Neural progenitor cell (in vitro differentiated cells): ENCODE measurements around the gene PTGDR2. TPM values are rescaled to one million over a fixed set of nuclear protein-coding genes. Genes with fewer than 3 reads are reported as not detected.

ENCODE experiments used
- DNase-seq: peaks from one replicate; pipeline ENCODE4 v3.0.0-alpha.2; 2016; ENCODE audit warnings: low spot score
- H2AFZ ChIP-seq: fragments of 200-600 bp; sonication (generic); replicated peaks from 2 replicates; pipeline ENCODE4 v1.6.1; 2016; ENCODE audit warnings: antibody characterized with exemption
- H3F3A ChIP-seq: fragments of 200-600 bp; sonication (generic); 2 replicates; pipeline ENCODE4 v1.6.1; 2016; ENCODE audit warnings: antibody characterized with exemption, low read depth
- H3K27ac ChIP-seq: fragments of 200-600 bp; sonication (generic); 2 replicates; pipeline ENCODE4 v1.5.1; 2016; ENCODE audit warnings: mild to moderate bottlenecking
- H3K27me3 ChIP-seq: fragments of 200-600 bp; sonication (generic); 2 replicates; pipeline ENCODE4 v1.6.1; 2016; ENCODE audit warnings: mild to moderate bottlenecking, moderate library complexity
- H3K36me3 ChIP-seq: fragments of 200-600 bp; sonication (generic); 2 replicates; pipeline ENCODE4 v1.5.1; 2016
- H3K4me1 ChIP-seq: fragments of 200-600 bp; sonication (generic); 2 replicates; pipeline ENCODE4 v1.6.1; 2016; ENCODE audit warnings: mixed run types
- H3K4me2 ChIP-seq: fragments of 200-600 bp; sonication (generic); 2 replicates; pipeline ENCODE4 v1.6.1; 2016
- H3K4me3 ChIP-seq: fragments of 200-600 bp; sonication (generic); 2 replicates; pipeline ENCODE4 v1.5.1; 2016
- H3K79me2 ChIP-seq: fragments of 200-600 bp; sonication (generic); 2 replicates; pipeline ENCODE4 v1.6.1; 2016; ENCODE audit warnings: low read depth
- H3K9ac ChIP-seq: fragments of 200-600 bp; sonication (generic); 2 replicates; pipeline ENCODE4 v1.6.1; 2016
- H3K9me3 ChIP-seq: fragments of 200-600 bp; sonication (generic); 2 replicates; pipeline ENCODE4 v1.5.1; 2016; ENCODE audit warnings: low read depth
- H4K20me1 ChIP-seq: fragments of 200-600 bp; sonication (generic); 2 replicates; pipeline ENCODE4 v1.6.1; 2016; ENCODE audit warnings: low read depth
- H3K27ac Mint-ChIP-seq: 3 replicates; pipeline ENCODE4 v1.8.0; 2021; ENCODE audit warnings: mixed read lengths
- H3K27me3 Mint-ChIP-seq: 2 replicates; pipeline ENCODE4 v1.8.0; 2022; ENCODE audit warnings: low read depth, mild to moderate bottlenecking, inconsistent platforms, moderate library complexity, mixed read lengths; ENCODE audit not compliant: insufficient read depth
- H3K36me3 Mint-ChIP-seq: 3 replicates; pipeline ENCODE4 v1.8.0; 2021; ENCODE audit warnings: mixed read lengths
- H3K4me1 Mint-ChIP-seq: 3 replicates; pipeline ENCODE4 v1.8.0; 2021; ENCODE audit warnings: mixed read lengths
- H3K4me3 Mint-ChIP-seq: 3 replicates; pipeline ENCODE4 v1.8.0; 2021; ENCODE audit warnings: mild to moderate bottlenecking, moderate library complexity, mixed read lengths
- H3K9me3 Mint-ChIP-seq: 3 replicates; pipeline ENCODE4 v1.8.0; 2020; ENCODE audit warnings: mixed read lengths
- CTCF ChIP-seq: fragments of 200-600 bp; sonication (generic); IDR thresholded peaks from 2 replicates; pipeline ENCODE4 v1.5.1; 2017; ENCODE audit warnings: antibody characterized with exemption, mild to moderate bottlenecking
- EZH2 ChIP-seq: fragments of 200-600 bp; sonication (generic); IDR thresholded peaks from 2 replicates; pipeline ENCODE4 v1.6.1; 2017; ENCODE audit warnings: antibody characterized with exemption, mild to moderate bottlenecking, moderate library complexity
- EZH2phosphoT487 ChIP-seq: fragments of 200-600 bp; sonication (generic); IDR thresholded peaks from 2 replicates; pipeline ENCODE4 v1.6.1; 2017; ENCODE audit warnings: antibody characterized with exemption
- total RNA-seq: library from RNA; depleted of rRNA; stranded (reverse); fragments of >200 nt; gene quantifications from 2 replicates; pipeline ENCODE4 v1.2.3, GENCODE V29; 2015; ENCODE audit warnings: low replicate concordance

Gene PTGDR2
- total RNA-seq, 1 donor from 2014 or later, result not detected

DNA sequence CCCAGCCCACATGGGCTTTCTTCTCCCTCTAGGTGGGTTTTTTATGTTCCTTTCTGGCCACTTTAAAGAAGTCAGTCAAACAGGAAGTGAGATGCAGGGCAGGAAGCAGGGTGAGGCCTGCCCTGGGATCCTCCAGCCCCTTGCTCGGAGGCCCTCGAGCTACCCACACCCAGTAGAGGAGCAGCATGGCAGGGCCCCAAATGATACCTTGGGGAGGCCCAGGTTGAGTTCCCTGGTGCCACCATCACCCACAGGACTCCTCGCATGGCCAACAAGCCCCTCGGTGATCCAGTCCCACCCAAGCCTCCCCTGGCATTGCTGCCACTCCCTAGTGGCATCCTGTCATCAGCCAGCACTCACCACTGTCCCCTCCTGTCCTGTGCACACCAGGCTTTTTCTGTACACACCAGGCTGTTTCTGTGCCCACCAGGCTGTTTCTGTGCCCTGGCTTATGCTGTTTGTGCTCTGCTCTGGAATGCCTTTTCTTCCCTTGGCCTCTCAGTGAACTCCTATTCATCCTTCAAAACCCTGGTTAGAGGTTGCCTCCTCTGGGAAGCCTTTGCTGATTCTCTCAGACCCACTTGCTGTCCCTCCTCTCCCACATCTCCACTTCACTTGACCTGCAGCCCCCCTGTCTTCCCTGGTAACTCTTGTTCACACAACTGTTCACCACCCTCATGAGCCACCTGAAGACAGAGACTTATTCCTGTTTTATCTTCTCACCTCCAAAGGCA, 3.1 kb upstream of the PTGDR2 start:
- Histone ChIP-seq H3K27ac (no peak overlapping the region), H3K4me1 (no peaks in the 10 kb centered on the region), H3F3A (no peaks in the 10 kb centered on the region), H3K79me2 (no peaks in the 10 kb centered on the region), H2AFZ (no peak overlapping the region), H3K9me3 (no peaks in the 10 kb centered on the region), H3K9ac (no peak overlapping the region), H3K27me3 (peaks cover 16% of the 10 kb centered on the region), H4K20me1 (no peaks in the 10 kb centered on the region), H3K36me3 (no peaks in the 10 kb centered on the region), H3K4me3 (no peak overlapping the region), H3K4me2 (no peak overlapping the region)
- TF ChIP-seq CTCF (no peak), EZH2phosphoT487 (no peak), EZH2 (no peak)
- peaks cover 9% of the 10 kb centered on the region for H3K27me3 Mint-ChIP-seq
- H3K4me3 Mint-ChIP-seq, result no peak overlapping the region
- H3K4me1 Mint-ChIP-seq, result peaks cover 7% of the 10 kb centered on the region
- H3K27ac Mint-ChIP-seq, result no peak overlapping the region
- DNase-seq, result no peak
- no peaks in the 10 kb centered on the region for H3K9me3 Mint-ChIP-seq
- no peaks in the 10 kb centered on the region for H3K36me3 Mint-ChIP-seq

DNA sequence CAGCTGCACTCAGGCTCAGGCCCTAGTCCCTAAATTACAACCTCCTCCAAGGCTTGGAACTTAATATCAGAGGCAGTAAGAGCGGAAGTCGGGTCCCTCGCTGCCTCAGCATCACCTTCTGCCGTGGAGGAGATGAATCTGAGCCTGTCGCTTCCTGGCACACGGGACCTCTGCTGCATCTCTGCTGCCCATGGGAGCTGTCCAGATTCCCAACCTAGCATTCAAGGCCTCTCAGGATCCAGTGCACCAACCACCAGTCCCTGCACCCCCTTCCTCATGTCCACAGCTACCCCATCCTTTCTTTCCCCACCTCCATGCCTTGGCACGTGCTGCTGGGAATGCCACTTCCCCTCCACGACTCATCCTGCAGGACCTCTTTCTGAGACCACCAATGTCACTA, 2.5 kb upstream of the PTGDR2 start:
- peaks cover 22% of the 10 kb centered on the region for H3K27me3 ChIP-seq
- Mint-ChIP-seq H3K4me1 (peaks cover 7% of the 10 kb centered on the region), H3K27ac (peak overlapping the region; percentile 77), H3K27me3 (peaks cover 9% of the 10 kb centered on the region), H3K9me3 (no peaks in the 10 kb centered on the region), H3K36me3 (no peaks in the 10 kb centered on the region), H3K4me3 (no peak overlapping the region)
- TF ChIP-seq CTCF (no peak), EZH2phosphoT487 (no peak), EZH2 (no peak)
- H3K9ac ChIP-seq, result no peak overlapping the region
- H3K27ac ChIP-seq, result no peak overlapping the region
- no peak for DNase-seq
- no peaks in the 10 kb centered on the region for H3K79me2 ChIP-seq
- H2AFZ ChIP-seq, result no peak overlapping the region
- no peaks in the 10 kb centered on the region for H3K36me3 ChIP-seq
- no peaks in the 10 kb centered on the region for H4K20me1 ChIP-seq
- no peak overlapping the region for H3K4me2 ChIP-seq
- no peaks in the 10 kb centered on the region for H3K9me3 ChIP-seq
- no peak overlapping the region for H3K4me3 ChIP-seq
- H3K4me1 ChIP-seq, result no peaks in the 10 kb centered on the region
- H3F3A ChIP-seq, result no peaks in the 10 kb centered on the region

DNA sequence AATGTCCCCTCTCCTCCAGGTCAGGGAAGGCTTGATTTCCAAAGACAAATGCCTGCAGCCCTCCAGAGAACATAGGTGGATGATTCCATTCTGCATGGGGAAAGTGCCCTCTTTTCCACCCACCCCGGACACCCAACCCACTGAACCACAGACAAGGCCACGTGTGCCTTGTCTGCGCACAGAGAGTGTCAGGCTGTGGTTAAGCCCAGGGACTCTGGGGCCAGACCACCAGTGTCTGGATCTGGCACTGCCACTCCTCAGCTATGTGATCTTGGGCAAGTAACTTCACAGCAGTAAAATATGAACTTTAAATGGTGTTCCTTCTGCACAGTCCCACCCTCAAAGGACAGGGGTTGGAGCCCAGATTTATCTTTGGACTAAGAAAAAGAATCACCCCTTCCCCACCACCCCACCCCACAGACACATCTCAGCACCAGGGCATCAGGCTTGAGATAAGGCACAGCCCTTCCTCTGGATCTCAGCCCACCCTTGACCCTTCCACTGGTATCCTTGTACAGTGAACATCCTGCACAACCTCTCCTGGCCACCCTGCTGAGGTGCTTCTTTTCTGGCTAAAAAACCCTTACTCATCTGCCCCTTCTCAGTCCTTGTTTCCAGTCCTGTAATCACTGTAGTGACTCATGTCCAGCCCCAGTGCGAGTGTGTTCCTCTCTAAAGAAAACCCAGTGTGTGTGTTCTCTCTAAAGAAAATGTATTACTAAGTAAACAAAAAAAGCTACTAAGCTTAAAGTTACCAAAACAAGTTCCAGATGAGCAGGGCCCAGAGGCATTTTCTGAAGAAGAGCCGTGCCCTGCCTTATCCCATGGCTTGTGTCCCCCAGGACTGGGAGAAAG, 1.9 kb upstream of the PTGDR2 start:
- H3K4me1 ChIP-seq, result no peaks in the 10 kb centered on the region
- Mint-ChIP-seq H3K36me3 (no peaks in the 10 kb centered on the region), H3K27ac (no peak overlapping the region), H3K27me3 (peaks cover 9% of the 10 kb centered on the region), H3K4me1 (peaks cover 7% of the 10 kb centered on the region), H3K4me3 (no peak overlapping the region), H3K9me3 (no peaks in the 10 kb centered on the region)
- H4K20me1 ChIP-seq, result no peaks in the 10 kb centered on the region
- H3K27me3 ChIP-seq, result peaks cover 28% of the 10 kb centered on the region
- H3K79me2 ChIP-seq, result no peaks in the 10 kb centered on the region
- no peak for DNase-seq
- H3F3A ChIP-seq, result no peaks in the 10 kb centered on the region
- TF ChIP-seq EZH2 (no peak), EZH2phosphoT487 (no peak), CTCF (no peak)
- H3K9ac ChIP-seq, result no peak overlapping the region
- no peak overlapping the region for H3K27ac ChIP-seq
- no peak overlapping the region for H2AFZ ChIP-seq
- H3K4me3 ChIP-seq, result no peak overlapping the region
- no peaks in the 10 kb centered on the region for H3K9me3 ChIP-seq
- no peaks in the 10 kb centered on the region for H3K36me3 ChIP-seq
- no peak overlapping the region for H3K4me2 ChIP-seq
